HepG2 (cell line): ENCODE data around the gene DNAJC5. TPM values are rescaled to one million over a fixed set of nuclear protein-coding genes. Genes with fewer than 3 reads are reported as not detected.

Experiments
- CEBPZ ChIP-seq: IDR thresholded peaks from 2 replicates; pipeline ENCODE4 v1.6.1; 2012; ENCODE audit warnings: low read length, improper control_type of control experiment
- FOSL2 ChIP-seq: sonication (generic); formaldehyde crosslinking; IDR thresholded peaks from 2 replicates; pipeline ENCODE4 v1.4.0; 2020; ENCODE audit warnings: missing genetic modification reagents
- FOXA1 ChIP-seq, 2 experiments: fragments of 450-650 bp in 1 of 2; sonication (generic) in 1 of 2; formaldehyde crosslinking in 1 of 2; IDR thresholded peaks; 2 replicates each; pipeline versions ENCODE4 v1.4.0 to v1.6.1; 2016 to 2020; ENCODE audit warnings: missing genetic modification reagents in 1 of 2
- FOXM1 ChIP-seq: sonication (generic); formaldehyde crosslinking; IDR thresholded peaks from 2 replicates; pipeline ENCODE4 v1.5.0; 2020; ENCODE audit warnings: missing genetic modification reagents
- GPN1 ChIP-seq: sonication (generic); formaldehyde crosslinking; IDR thresholded peaks from 2 replicates; pipeline ENCODE4 v1.5.1; 2020; ENCODE audit warnings: missing genetic modification reagents, borderline replicate concordance
- JUND ChIP-seq: sonication (generic); formaldehyde crosslinking; IDR thresholded peaks from 2 replicates; pipeline ENCODE4 v1.8.0; 2022; ENCODE audit warnings: mild to moderate bottlenecking, missing genetic modification reagents
- MAFK ChIP-seq, 2 experiments: IDR thresholded peaks in 1 of 2; conservative IDR thresholded peaks in 1 of 2; 2 replicates each; pipeline ENCODE4 v1.6.1; 2011; ENCODE audit warnings: improper control_type of control experiment in 2 of 2, low read length in 2 of 2
- ZBTB14 ChIP-seq: sonication (generic); formaldehyde crosslinking; IDR thresholded peaks from 2 replicates; pipeline ENCODE4 v1.4.0; 2020; ENCODE audit warnings: missing genetic modification reagents
- ZFP41 ChIP-seq: sonication (generic); formaldehyde crosslinking; IDR thresholded peaks from 2 replicates; pipeline ENCODE4 v1.4.0; 2020; ENCODE audit warnings: mild to moderate bottlenecking, missing genetic modification reagents, borderline replicate concordance
- ZKSCAN1 ChIP-seq: fragments of 150-350 bp; IDR thresholded peaks from 2 replicates; pipeline ENCODE4 v1.6.1; 2014; ENCODE audit warnings: low read length
- ZNF318 ChIP-seq: sonication (generic); formaldehyde crosslinking; IDR thresholded peaks from 2 replicates; pipeline ENCODE4 v1.4.0; 2020; ENCODE audit warnings: mild to moderate bottlenecking, missing genetic modification reagents
- ZNF569 ChIP-seq: sonication (generic); formaldehyde crosslinking; IDR thresholded peaks from 2 replicates; pipeline ENCODE4 v1.5.0; 2020; ENCODE audit warnings: mild to moderate bottlenecking, missing genetic modification reagents, moderate library complexity, borderline replicate concordance
- ZNF7 ChIP-seq: IDR thresholded peaks from 2 replicates; pipeline ENCODE4 v1.6.1; 2016; ENCODE audit warnings: missing biosample characterization, missing genetic modification reagents
- ZNF703 ChIP-seq: sonication (generic); formaldehyde crosslinking; IDR thresholded peaks from 2 replicates; pipeline ENCODE4 v1.5.1; 2020; ENCODE audit warnings: missing genetic modification reagents, mild to moderate bottlenecking, moderate library complexity, borderline replicate concordance
- ZZZ3 ChIP-seq: sonication (generic); formaldehyde crosslinking; IDR thresholded peaks from 2 replicates; pipeline ENCODE4 v1.4.0; 2020; ENCODE audit warnings: missing genetic modification reagents, mild to moderate bottlenecking, borderline replicate concordance
- polyA plus RNA-seq, 8 experiments: library from polyadenylated mRNA; depleted of rRNA in 3 of 8; stranded (reverse) in 7 of 8; unstranded in 1 of 8; fragments of >200 nt; fragmentation: Illumina TruSeq in 4 of 8; extraction: Trizol in 4 of 8; gene quantifications; 2 replicates each; pipeline versions ENCODE4 v1.2.1 to v1.2.3, GENCODE V29; 2011 to 2016; ENCODE audit warnings: low read depth in 4 of 8, missing spikeins in 1 of 8, mixed read lengths in 1 of 8; ENCODE audit not compliant: insufficient read depth in 1 of 8
- total RNA-seq, 5 experiments: library from RNA; depleted of rRNA; stranded (reverse); fragments of >200 nt; fragmentation: Illumina TruSeq; extraction: Trizol; gene quantifications; 2 replicates each; pipeline ENCODE4 v1.2.3, GENCODE V29; 2016; ENCODE audit warnings: low read depth in 1 of 5

Gene DNAJC5
- total and polyA plus RNA-seq, 2 of the 13 experiments (the other 11 are each of a cell fraction or from before 2014, with no cell fraction given) = 42.8 to 64.5 TPM

GRCh38 chr20:63978319-63979228 is 83.6 kb downstream of the DNAJC5 start (continued):
- TF ChIP-seq CEBPZ = no peak
- peak; percentile 79 for TF ChIP-seq ZBTB14
- TF ChIP-seq ZNF703 = peak; percentile 7; the same call in 1 of the 2 replicates
- peak; percentile 72; the same call in 1 of the 2 replicates for TF ChIP-seq ZNF318 (CRISPR knock-in tag)
- TF ChIP-seq ZZZ3 (CRISPR knock-in tag) = 0 out of 2 replicates have a peak, but pooled peaks have one; percentile 64
- TF ChIP-seq GPN1 (CRISPR knock-in tag) = peak; percentile 68; the same call in 1 of the 2 replicates
- peak; percentile 55; the same call in 1 of the 2 replicates for TF ChIP-seq FOXM1
- TF ChIP-seq ZKSCAN1 = no peak
- TF ChIP-seq MAFK (conservative IDR thresholded peaks at IDR 0.05 in 1 of 2, IDR thresholded peaks at IDR 0.05 in 1 of 2; ENCODE audit: low read length in 2 of 2) = no peak
- no peak for TF ChIP-seq ZNF569
- peak; percentile 95 for TF ChIP-seq ZFP41 (CRISPR knock-in tag)
- TF ChIP-seq FOXA1 (IDR thresholded peaks at IDR 0.05) = no peak
- TF ChIP-seq FOXA1 (CRISPR knock-in tag; IDR thresholded peaks at IDR 0.05) = peak; percentile 26; the same call in 1 of the 2 replicates
- TF ChIP-seq FOSL2 (CRISPR knock-in tag) = peak; percentile 59; the same call in 1 of the 2 replicates
- no peak for TF ChIP-seq ZNF7
- no peak for TF ChIP-seq JUND (CRISPR knock-in tag)
